ENCODE results near the gene CEP170.
"Not testable (repeated sequence)": the region's sequence is repeated elsewhere in the genome, so short reads cannot be mapped to it uniquely, and the experiment has no call there.

Gene CEP170

DNA sequence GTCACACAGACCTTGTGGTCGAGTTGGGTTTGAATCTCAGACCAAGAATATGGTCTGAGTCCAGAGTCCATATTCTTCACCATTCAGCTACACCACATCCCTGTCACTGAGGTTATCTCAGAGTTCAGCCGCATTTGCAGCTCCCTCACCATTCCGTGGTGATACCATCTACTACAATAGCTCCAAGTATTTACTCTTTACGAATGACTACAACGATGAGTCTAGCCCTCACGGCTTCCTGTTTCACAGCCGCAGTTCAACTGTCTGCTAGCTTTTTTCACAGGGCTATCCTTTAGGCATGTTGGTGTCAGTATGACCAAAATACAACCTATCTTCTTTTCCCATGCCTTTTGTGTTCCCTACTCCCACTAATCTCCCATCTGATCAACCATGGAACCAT, 104.2 kb downstream of the CEP170 start:
- not testable (repeated sequence) for FAIRE-seq

GRCh38 chr1:243149120-243149519, 106.0 kb downstream of the CEP170 start:
- not testable (repeated sequence) for FAIRE-seq

- not testable (repeated sequence) for FAIRE-seq
These were observed 107.7 kb downstream of the CEP170 start for GRCh38 chr1:243147351-243147750.

DNA sequence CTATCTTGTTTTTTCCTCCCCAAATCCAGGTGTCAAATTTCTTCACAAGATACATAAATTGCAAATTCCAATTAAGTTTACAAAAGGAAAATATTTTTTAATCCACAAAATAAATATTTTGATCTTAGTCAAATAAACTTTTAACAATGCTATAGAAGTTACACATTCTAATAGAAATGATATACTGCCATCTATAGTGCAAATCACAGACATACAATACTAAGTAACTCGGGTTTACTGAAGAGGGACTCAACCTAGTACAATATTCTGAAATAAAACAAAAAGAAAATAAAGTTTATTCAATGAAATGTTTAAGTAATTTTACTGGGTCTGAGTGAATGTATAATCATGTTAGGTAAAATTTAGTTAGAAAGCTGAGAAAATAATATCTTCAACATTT, 114.6 kb downstream of the CEP170 start:
- peak; percentile 75 for FAIRE-seq

DNA sequence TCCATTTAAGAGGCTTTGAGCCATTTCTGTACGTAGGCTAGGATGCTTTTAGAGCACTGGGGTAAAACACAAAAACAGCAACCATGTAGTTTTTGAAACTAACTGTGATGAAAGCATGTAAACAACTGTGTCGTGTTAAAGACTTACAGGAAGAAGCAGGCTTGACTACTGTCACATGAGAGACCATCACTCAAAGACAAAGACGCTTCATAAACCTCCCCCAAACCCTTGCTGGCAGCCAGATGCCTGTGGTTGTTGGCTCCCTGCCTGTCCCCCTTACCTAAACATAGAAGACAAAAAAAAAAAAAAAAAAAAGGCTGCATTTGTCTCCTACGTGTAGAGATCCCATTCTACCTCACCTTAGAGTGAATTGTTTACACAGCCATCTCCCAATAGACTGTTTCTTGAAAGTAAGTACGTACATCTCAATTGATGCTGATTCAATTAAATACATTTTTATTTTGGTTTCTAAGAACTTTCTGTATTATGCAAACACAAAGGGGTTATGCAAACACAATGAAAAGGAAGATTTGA, 132.1 kb downstream of the CEP170 start:
- not testable (repeated sequence) for FAIRE-seq

DNA sequence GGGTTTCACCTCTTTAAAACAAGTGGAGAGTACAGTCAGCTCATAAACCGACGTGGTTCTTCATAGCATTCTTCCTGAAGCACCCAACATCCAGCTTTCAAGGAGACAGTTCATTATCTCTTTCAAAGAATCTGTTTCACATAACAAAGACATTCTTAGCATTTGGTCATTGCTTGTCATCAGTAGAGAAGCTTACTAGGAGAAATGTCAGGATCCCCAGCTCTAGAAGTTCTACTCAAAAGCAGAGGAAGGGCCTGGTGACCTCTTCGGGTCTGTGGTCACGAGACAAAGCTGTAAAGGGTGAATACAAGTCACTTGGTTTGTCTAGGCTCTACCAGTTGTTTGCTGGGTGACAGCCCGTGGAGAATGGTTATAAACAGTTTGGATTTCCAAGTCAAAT, 133.1 kb downstream of the CEP170 start:
- not testable (repeated sequence) for FAIRE-seq

DNA sequence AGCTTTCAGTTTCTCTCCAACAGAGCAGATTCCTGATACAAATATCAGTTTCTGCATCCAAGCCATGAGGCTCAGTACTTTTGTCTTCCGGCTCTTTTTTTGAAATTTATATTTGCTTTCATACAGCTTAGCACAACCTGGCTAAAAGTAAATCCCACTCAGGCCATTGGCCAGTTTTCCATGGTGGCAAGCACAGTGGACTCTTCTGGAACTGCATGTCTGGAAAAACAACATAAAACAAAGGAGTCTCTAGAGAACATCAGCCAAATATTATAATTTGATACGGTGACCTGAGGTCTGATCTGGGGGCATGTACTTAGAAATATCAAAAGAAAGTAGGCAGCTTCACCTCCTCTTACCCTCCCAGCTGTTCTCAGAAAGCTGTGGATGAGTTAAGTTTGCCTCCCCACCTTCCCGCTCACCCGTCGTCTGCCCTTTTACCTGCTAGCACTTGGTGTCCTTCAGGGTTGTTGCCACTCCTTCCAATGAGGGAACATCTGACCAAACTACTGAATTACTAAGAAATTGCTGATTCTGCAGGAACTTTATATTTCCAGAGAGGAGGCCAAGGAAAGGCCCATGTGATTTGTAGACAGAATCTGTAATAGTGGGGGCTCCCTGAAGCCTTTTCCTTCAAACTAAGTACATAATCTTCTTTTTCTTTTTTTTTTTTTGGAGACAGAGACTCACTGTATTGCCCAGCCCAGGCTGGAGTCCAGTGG, 136.3 kb downstream of the CEP170 start:
- FAIRE-seq: not testable (repeated sequence)

DNA sequence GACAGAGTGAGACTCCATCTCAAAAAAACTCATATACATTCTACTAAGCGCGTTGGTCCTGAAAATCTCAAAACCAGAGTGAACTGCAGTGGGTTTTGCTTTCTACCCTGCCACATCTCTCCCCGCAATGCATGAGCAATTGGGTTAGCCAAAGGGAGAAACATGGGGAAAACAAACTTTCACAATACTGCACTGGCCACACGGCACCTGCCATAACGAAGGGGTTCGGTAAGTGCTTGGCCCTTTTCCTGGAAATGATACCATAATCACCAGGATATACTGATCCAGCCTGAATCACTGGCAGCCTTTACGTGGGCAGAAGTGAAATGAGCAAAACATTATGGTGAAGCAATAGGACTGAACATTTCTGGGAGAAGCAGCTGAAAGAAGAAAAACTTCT, 138.9 kb downstream of the CEP170 start:
- not testable (repeated sequence) for FAIRE-seq

- FAIRE-seq: not testable (repeated sequence)
These were observed 140.3 kb downstream of the CEP170 start for GRCh38 chr1:243114769-243115168.

DNA sequence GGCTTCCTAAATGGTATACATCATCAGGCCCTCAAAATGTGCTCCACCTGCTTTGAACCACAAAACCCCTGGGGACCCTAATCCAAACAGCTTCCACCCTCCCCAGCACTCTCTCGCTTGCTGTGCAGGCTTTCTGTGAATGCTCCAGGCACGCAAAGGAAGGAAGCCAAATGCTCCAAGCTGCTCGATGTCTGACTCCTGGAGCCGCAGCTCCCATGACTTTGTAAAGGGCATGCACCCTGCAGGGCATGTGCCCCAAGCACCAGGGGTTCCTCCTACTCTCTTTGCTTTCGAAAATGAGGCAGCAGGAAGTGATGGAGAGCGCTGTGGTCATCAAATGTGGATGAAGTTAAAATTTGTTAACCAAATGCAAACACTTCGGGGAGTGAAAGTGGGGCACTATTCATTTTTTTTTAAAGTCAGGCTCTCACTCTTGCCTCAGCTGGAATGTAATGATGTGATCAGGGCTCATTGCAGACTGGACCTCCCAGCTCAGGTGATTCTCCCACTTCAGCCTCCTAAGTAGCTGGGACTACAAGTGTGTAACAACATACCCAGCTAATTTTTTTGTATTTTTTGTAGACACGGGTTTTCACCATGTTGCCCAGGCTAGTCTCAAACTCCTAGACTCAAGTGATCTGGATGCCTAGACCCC, 140.9 kb downstream of the CEP170 start:
- FAIRE-seq: not testable (repeated sequence)

GRCh38 chr1:243107171-243107570, 147.9 kb downstream of the CEP170 start:
- not testable (repeated sequence) for FAIRE-seq

GRCh38 chr1:243105652-243106332, 149.3 kb downstream of the CEP170 start:
- not testable (repeated sequence) for FAIRE-seq

GRCh38 chr1:243105104-243105503, 150.0 kb downstream of the CEP170 start:
- FAIRE-seq: not testable (repeated sequence)

- FAIRE-seq: not testable (repeated sequence)
These were observed 150.6 kb downstream of the CEP170 start for GRCh38 chr1:243104452-243104851.

DNA sequence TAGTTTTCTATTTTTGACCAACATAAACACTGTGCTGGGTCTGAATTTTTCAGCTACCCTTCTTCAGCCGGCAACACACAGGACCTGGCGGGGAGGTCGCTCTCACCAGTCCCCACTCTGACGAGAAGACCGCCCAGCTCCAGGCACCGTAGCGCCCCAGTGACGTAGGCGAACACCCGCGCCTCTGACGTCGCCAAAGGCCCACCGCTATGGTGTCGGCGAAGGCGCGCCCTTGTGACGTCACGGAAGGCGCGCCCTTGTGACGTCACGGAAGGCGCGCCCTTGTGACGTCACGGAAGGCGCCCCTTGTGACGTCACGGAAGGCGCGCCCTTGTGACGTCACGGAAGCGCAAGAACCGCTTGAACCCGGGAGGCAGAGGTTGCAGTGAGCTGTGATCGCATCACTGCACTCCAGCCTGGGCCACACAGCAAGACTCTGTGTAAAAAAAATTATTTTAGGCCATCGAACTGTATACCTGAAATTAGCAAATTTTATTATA, 153.5 kb downstream of the CEP170 start:
- not testable (repeated sequence) for FAIRE-seq

DNA sequence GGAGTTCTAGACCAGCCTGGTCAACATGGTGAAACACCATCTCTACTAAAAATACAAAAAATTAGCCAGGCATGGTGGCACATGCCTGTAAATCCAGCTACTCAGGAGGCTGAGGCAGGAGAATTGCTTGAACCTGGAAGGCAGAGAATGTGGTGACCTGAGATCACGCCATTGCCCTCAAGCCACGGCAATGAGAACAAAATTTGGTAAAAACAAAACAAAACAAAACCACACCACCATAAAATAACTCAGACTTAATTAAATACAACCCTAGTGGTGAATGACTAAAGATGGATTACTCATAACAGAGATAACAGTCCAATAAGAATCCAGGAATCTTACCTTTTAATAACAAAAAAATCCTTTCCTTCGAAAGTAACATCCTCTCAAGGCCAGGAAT, 167.7 kb downstream of the CEP170 start:
- FAIRE-seq: not testable (repeated sequence)

All from colon (tissue), 2 donors.